SIG-M5 treated with dmso at 0.1 percent for 504 hours (cell line): ENCODE data around the gene ETV5.
A peak's percentile ranks its signal among the peaks of the same experiment; 100 is the strongest.

Source experiments
- DNase-seq: peaks from one replicate; lab custom pipeline; 2025; ENCODE audit not compliant: unreplicated experiment; lab: John Stamatoyannopoulos, UW

ETV5 gene

GRCh38 chr3:186124592-186124991, 15.7 kb upstream of the ETV5 start:
- no peak for DNase-seq

- DNase-seq: no peak
Observed at GRCh38 chr3:186123012-186123411, 14.1 kb upstream of the ETV5 start.

GRCh38 chr3:186121968-186122367, 13.1 kb upstream of the ETV5 start:
- DNase-seq: no peak

- no peak for DNase-seq
Observed at GRCh38 chr3:186121278-186121677, 12.4 kb upstream of the ETV5 start.

- DNase-seq: no peak
Observed at GRCh38 chr3:186119499-186119898, 10.6 kb upstream of the ETV5 start.

GRCh38 chr3:186118692-186119091, 9.8 kb upstream of the ETV5 start:
- no peak for DNase-seq

- DNase-seq: no peak
Observed at GRCh38 chr3:186117521-186118134, 8.7 kb upstream of the ETV5 start.

GRCh38 chr3:186115239-186115996, 6.5 kb upstream of the ETV5 start:
- no peak for DNase-seq

- no peak for DNase-seq
Observed at GRCh38 chr3:186110975-186111974, 2.4 kb upstream of the ETV5 start.

GRCh38 chr3:186109897-186110803, 1.3 kb upstream of the ETV5 start:
- DNase-seq: no peak

GRCh38 chr3:186108106-186108940, 566 bp downstream of the ETV5 start:
- DNase-seq: peak; percentile 51

GRCh38 chr3:186107215-186108105, 1.4 kb downstream of the ETV5 start:
- peak; percentile 72 for DNase-seq

- DNase-seq: no peak
Observed at GRCh38 chr3:186105543-186105942, 3.3 kb downstream of the ETV5 start.

- DNase-seq: no peak
Observed at GRCh38 chr3:186102687-186103086, 6.2 kb downstream of the ETV5 start.

- no peak for DNase-seq
Observed at GRCh38 chr3:186100398-186100797, 8.5 kb downstream of the ETV5 start.

GRCh38 chr3:186099178-186099577, 9.7 kb downstream of the ETV5 start:
- no peak for DNase-seq

- DNase-seq: no peak
Observed at GRCh38 chr3:186098740-186099139, 10.1 kb downstream of the ETV5 start.

GRCh38 chr3:186097663-186098451, 11.0 kb downstream of the ETV5 start:
- DNase-seq: no peak
